ENCODE data around the gene PGS1.

DNA sequence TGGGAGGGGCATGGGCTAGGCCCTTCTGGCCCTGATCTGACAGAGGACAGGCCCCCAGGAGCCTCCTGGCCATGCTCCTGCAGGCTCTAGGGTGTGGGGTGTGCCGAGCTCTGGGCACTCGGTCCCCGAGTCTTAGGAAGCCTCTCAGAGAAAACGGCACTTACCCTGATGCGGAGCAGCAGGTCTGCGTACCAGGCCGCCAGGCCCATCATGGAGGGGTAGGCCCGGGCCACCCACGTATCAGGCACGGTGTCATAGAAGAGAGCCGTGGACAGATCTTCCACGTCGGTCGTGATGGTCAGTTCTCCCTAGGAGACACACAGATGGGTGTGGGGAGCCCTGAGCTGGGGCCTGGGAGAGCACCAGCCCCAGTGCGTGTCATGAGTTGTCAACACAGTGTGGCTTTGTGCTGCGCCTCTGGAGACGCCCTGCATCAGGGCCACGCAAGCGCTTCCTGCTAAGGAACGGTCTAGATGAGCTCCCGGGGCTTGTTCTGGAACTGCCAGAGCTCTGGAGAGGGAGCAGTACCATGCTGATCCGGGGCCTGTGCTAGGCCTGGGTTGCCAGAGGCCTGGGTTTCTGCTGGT is 47.9 kb downstream of the PGS1 start:
- TF ChIP-seq CTCF (conservative IDR thresholded peaks at IDR 0.05 in 1 of 2, IDR thresholded peaks at IDR 0.05 in 1 of 2; ENCODE audit: extremely low read depth in 1 of 2, insufficient read depth in 1 of 2, low read depth in 1 of 2, low read length in 2 of 2) (no peak), EZH2 (IDR thresholded peaks at IDR 0.05; ENCODE audit: borderline replicate concordance, low read length) (no peak)
